Prostate gland (tissue), 2 donors: ENCODE data around the gene SEZ6L. TPM values are rescaled to one million over a fixed set of nuclear protein-coding genes. Genes with fewer than 3 reads are reported as not detected.

ENCODE experiments used
- DNase-seq: peaks from one replicate; pipeline ENCODE4 v3.0.0-alpha.2; 2019; ENCODE audit warnings: low spot score
- H3K27ac ChIP-seq, 2 donors: fragments of 200-600 bp; sonication (generic); 2 replicates each; pipeline ENCODE4 v1.5.1; 2017 to 2019
- H3K27me3 ChIP-seq: fragments of 200-600 bp; sonication (generic); replicated peaks from 2 replicates; pipeline ENCODE4 v1.5.1; 2019; ENCODE audit not compliant: insufficient read depth
- H3K36me3 ChIP-seq, 2 donors: fragments of 200-600 bp; sonication (generic); 1 replicate in 1 of 2; 2 replicates in 1 of 2; pipeline versions ENCODE4 v1.5.1 to v1.8.1; 2017 to 2019
- H3K4me1 ChIP-seq: fragments of 200-600 bp; sonication (generic); replicated peaks from 2 replicates; pipeline ENCODE4 v1.5.1; 2019
- H3K4me3 ChIP-seq, 2 donors: fragments of 200-600 bp; sonication (generic); 2 replicates each; pipeline ENCODE4 v1.5.1; 2017 to 2019
- H3K9me3 ChIP-seq: fragments of 200-600 bp; sonication (generic); 2 replicates; pipeline ENCODE4 v1.5.1; 2017
- POLR2A ChIP-seq: fragments of 450-650 bp; IDR thresholded peaks from one replicate; pipeline ENCODE4 v1.6.1; 2016; ENCODE audit warnings: antibody characterized with exemption, mild to moderate bottlenecking
- POLR2AphosphoS5 ChIP-seq: sonication (generic); formaldehyde crosslinking; IDR thresholded peaks from one replicate; pipeline ENCODE4 v1.6.1; 2017; ENCODE audit warnings: antibody characterized with exemption
- WGBS: methylation state at CpG from one replicate; pipeline ENCODE4 v1.1.5; 2018; 5-methylcytosine and 5-hydroxymethylcytosine counted together
- intact Hi-C: fragments of 100-400 bp; cut with DNase I; formaldehyde crosslinking; loops from one replicate; pipeline ENCODE4 v1.14.2; 2022
- total RNA-seq, 2 donors: library from RNA; depleted of rRNA; stranded (reverse); fragments of >200 nt; gene quantifications; one replicate each; pipeline ENCODE4 v1.1.0, GENCODE V29; 2016
- TF ChIP-seq, protein P1 (sequence below), 4 experiments: fragments of 200-600 bp in 2 of 4; fragments of 450-650 bp in 2 of 4; sonication (generic) in 2 of 4; IDR thresholded peaks; 1 replicate in 3 of 4; 2 replicates in 1 of 4; pipeline ENCODE4 v1.5.1; 2016 to 2019; ENCODE audit warnings: antibody characterized with exemption in 4 of 4, mild to moderate bottlenecking in 2 of 4, moderate library complexity in 2 of 4

SEZ6L gene
- total RNA-seq, 2 donors from 2014 or later: 0.45 to 0.64 TPM

GRCh38 chr22:26304730-26305129 lies 135.5 kb downstream of the SEZ6L start:
- intact Hi-C loops: no loop called here
- no peaks in the 10 kb centered on the region for H3K27me3 ChIP-seq
- 64% methylated on average over 3 of the region's 3 CpGs for WGBS

GRCh38 chr22:26308467-26308866 lies 139.2 kb downstream of the SEZ6L start:
- no peaks in the 10 kb centered on the region for H3K36me3 ChIP-seq
- H3K27me3 ChIP-seq: no peaks in the 10 kb centered on the region
- intact Hi-C loops: no loop called here
- no peak overlapping the region for H3K27ac ChIP-seq
- DNase-seq: no peak
- 67% methylated on average over 3 of the region's 3 CpGs for WGBS
- H3K4me1 ChIP-seq: no peaks in the 10 kb centered on the region
- H3K4me3 ChIP-seq: no peak overlapping the region
- no peak for TF ChIP-seq POLR2A
- TF ChIP-seq POLR2AphosphoS5: no peak
- TF ChIP-seq, protein P1, sequence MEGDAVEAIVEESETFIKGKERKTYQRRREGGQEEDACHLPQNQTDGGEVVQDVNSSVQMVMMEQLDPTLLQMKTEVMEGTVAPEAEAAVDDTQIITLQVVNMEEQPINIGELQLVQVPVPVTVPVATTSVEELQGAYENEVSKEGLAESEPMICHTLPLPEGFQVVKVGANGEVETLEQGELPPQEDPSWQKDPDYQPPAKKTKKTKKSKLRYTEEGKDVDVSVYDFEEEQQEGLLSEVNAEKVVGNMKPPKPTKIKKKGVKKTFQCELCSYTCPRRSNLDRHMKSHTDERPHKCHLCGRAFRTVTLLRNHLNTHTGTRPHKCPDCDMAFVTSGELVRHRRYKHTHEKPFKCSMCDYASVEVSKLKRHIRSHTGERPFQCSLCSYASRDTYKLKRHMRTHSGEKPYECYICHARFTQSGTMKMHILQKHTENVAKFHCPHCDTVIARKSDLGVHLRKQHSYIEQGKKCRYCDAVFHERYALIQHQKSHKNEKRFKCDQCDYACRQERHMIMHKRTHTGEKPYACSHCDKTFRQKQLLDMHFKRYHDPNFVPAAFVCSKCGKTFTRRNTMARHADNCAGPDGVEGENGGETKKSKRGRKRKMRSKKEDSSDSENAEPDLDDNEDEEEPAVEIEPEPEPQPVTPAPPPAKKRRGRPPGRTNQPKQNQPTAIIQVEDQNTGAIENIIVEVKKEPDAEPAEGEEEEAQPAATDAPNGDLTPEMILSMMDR (IDR thresholded peaks at IDR 0.05): no peak
- no peaks in the 10 kb centered on the region for H3K9me3 ChIP-seq

More at GRCh38 chr22:26304730-26305129, 135.5 kb downstream of the SEZ6L start:
- DNase-seq: no peak
- no peaks in the 10 kb centered on the region for H3K36me3 ChIP-seq
- H3K9me3 ChIP-seq: no peaks in the 10 kb centered on the region
- no peak overlapping the region for H3K4me3 ChIP-seq
- TF ChIP-seq, protein P1 (IDR thresholded peaks at IDR 0.05): no peak
- TF ChIP-seq POLR2A (no peak), POLR2AphosphoS5 (no peak)
- no peaks in the 10 kb centered on the region for H3K4me1 ChIP-seq
- no peak overlapping the region for H3K27ac ChIP-seq

DNA sequence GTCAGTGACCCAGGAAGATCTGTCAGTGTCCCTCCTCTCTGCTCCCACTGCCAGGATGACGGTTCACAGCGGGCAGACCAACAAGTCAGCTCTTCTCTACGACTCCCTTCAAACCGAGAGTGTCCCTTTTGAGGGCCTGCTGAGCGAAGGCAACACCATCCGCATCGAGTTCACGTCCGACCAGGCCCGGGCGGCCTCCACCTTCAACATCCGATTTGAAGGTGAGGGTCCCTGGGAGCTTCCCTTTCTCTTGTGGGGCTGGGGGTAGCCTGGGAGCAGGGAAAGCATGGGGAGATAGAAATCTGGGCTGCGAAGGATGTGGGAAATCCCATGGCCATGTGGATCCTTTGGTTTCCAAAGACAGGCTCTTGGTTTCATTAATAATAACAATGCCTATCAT lies 141.4 kb downstream of the SEZ6L start:
- H3K4me3 ChIP-seq: no peak overlapping the region
- H3K27me3 ChIP-seq: no peaks in the 10 kb centered on the region
- WGBS: 97% methylated on average over 13 of the region's 13 CpGs
- no peak for DNase-seq
- no peaks in the 10 kb centered on the region for H3K9me3 ChIP-seq
- no peak overlapping the region for H3K27ac ChIP-seq
- H3K36me3 ChIP-seq: no peaks in the 10 kb centered on the region
- TF ChIP-seq, protein P1 (IDR thresholded peaks at IDR 0.05): no peak
- no peak for TF ChIP-seq POLR2AphosphoS5
- TF ChIP-seq POLR2A: no peak
- H3K4me1 ChIP-seq: no peaks in the 10 kb centered on the region
- intact Hi-C loops: no loop called here

- TF ChIP-seq POLR2AphosphoS5 (no peak), POLR2A (no peak)
- TF ChIP-seq, protein P1 (IDR thresholded peaks at IDR 0.05): no peak
- no peaks in the 10 kb centered on the region for H3K9me3 ChIP-seq
- no peaks in the 10 kb centered on the region for H3K27me3 ChIP-seq
- DNase-seq: no peak
- H3K36me3 ChIP-seq: no peaks in the 10 kb centered on the region
- H3K4me3 ChIP-seq: no peak overlapping the region
- H3K4me1 ChIP-seq: no peaks in the 10 kb centered on the region
- intact Hi-C loops: no loop called here
- WGBS: 40% methylated on average over 7 of the region's 7 CpGs
- H3K27ac ChIP-seq: no peak overlapping the region
Measured at GRCh38 chr22:26313291-26313690, 144.0 kb downstream of the SEZ6L start.

- Histone ChIP-seq H3K27ac (no peak overlapping the region), H3K4me3 (no peak overlapping the region), H3K36me3 (no peaks in the 10 kb centered on the region), H3K4me1 (no peaks in the 10 kb centered on the region), H3K27me3 (no peaks in the 10 kb centered on the region), H3K9me3 (no peaks in the 10 kb centered on the region)
- DNase-seq: no peak
- intact Hi-C loops: no loop called here
- TF ChIP-seq, protein P1 (IDR thresholded peaks at IDR 0.05): no peak
- TF ChIP-seq POLR2AphosphoS5: no peak
- TF ChIP-seq POLR2A: no peak
- WGBS: 89% methylated on average over 2 of the region's 2 CpGs
Measured at GRCh38 chr22:26314171-26314570, 144.9 kb downstream of the SEZ6L start.
